Stomach (tissue), 4 donors: Measurements from ENCODE around the gene ANKRD11.

Experiments
- EP300 ChIP-seq: sonication (generic); formaldehyde crosslinking; IDR thresholded peaks from one replicate; pipeline ENCODE4 v1.6.1; 2017; ENCODE audit warnings: antibody characterized with exemption
- TF ChIP-seq, protein P1 (sequence below), 7 experiments: fragments of 450-650 bp in 4 of 7; fragments of 200-600 bp in 3 of 7; sonication (generic) in 3 of 7; IDR thresholded peaks; one replicate each; pipeline ENCODE4 v1.5.1; 2016 to 2019; ENCODE audit warnings: antibody characterized with exemption in 7 of 7, control low read depth in 2 of 7, mild to moderate bottlenecking in 1 of 7

DNA sequence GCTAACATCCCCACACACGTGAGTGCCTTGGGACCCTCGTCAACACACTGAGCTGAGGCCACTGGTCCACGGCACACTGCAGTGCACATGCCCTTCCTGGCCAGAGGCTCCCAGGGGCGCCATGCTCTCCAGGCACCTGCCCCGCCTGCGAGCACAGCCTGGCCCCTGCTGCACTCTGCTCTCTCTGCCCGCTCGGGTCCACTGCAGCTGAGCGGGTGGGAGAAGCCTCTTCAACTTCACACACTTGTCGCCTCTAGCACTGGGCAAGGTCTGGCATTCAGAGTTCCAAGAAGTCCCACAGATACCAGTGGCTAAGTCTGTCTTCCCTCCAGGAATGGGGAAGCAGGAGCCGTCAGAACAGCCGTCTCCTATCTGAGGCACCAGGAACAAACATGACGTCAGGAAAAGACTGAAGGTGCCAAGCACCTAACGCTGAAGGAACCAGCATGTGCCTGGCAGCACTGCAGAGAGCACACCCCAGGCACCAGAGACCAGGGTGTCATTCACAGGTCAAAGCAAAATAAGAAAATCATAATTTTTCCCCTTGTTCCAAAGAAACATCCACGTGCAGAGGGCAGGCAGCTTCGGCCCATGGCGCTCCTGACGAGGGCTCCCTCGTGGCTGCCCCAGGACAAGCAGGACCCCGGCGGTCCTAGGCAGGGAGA is 189.9 kb downstream of the ANKRD11 start:
- TF ChIP-seq, protein P1, sequence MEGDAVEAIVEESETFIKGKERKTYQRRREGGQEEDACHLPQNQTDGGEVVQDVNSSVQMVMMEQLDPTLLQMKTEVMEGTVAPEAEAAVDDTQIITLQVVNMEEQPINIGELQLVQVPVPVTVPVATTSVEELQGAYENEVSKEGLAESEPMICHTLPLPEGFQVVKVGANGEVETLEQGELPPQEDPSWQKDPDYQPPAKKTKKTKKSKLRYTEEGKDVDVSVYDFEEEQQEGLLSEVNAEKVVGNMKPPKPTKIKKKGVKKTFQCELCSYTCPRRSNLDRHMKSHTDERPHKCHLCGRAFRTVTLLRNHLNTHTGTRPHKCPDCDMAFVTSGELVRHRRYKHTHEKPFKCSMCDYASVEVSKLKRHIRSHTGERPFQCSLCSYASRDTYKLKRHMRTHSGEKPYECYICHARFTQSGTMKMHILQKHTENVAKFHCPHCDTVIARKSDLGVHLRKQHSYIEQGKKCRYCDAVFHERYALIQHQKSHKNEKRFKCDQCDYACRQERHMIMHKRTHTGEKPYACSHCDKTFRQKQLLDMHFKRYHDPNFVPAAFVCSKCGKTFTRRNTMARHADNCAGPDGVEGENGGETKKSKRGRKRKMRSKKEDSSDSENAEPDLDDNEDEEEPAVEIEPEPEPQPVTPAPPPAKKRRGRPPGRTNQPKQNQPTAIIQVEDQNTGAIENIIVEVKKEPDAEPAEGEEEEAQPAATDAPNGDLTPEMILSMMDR (IDR thresholded peaks at IDR 0.05): no peak
- TF ChIP-seq EP300: peak; percentile 95
